GM11168 (cell line): ENCODE data around the gene TRIAP1.
"Not testable (repeated sequence)": the region's sequence is repeated elsewhere in the genome, so short reads cannot be mapped to it uniquely, and the experiment has no call there.

Experiments used
- in situ Hi-C: fragments of 300-500 bp; cut with MboI; formaldehyde crosslinking; loops from one replicate; pipeline ENCODE4 v1.12.0; 2022; ENCODE audit warnings: low sequenced_read_pairs; ENCODE audit not compliant: unreplicated experiment

Gene TRIAP1

GRCh38 chr12:120469450-120470149 lies 23.4 kb upstream of the TRIAP1 start, which contains the start of gene SRSF9:
Gene SRSF9 (minus strand): TSS chr12:120469748. CDS start chr12:120469609, 139 bp downstream.
- in situ Hi-C loops = no loop called here

GRCh38 chr12:120468821-120469449 lies 22.8 kb upstream of the TRIAP1 start:
- in situ Hi-C loops = no loop called here

- in situ Hi-C loops = no loop called here
These were observed 22.2 kb upstream of the TRIAP1 start for GRCh38 chr12:120468325-120468820.

- in situ Hi-C loops = no loop called here
These were observed 21.3 kb upstream of the TRIAP1 start for GRCh38 chr12:120467439-120467838.

- in situ Hi-C loops = no loop called here
These were observed 20.6 kb upstream of the TRIAP1 start for GRCh38 chr12:120466560-120467315.

GRCh38 chr12:120465756-120466155 lies 19.6 kb upstream of the TRIAP1 start:
- in situ Hi-C loops = no loop called here

- in situ Hi-C loops = no loop called here
These were observed 17.5 kb upstream of the TRIAP1 start for GRCh38 chr12:120463712-120464111.

- in situ Hi-C loops = no loop called here
These were observed 16.0 kb upstream of the TRIAP1 start for GRCh38 chr12:120462099-120462640.

GRCh38 chr12:120460157-120460556 lies 14.0 kb upstream of the TRIAP1 start:
- in situ Hi-C loops = no loop called here

GRCh38 chr12:120457133-120457532 lies 10.9 kb upstream of the TRIAP1 start:
- in situ Hi-C loops = no loop called here

- in situ Hi-C loops = no loop called here
These were observed 9.1 kb upstream of the TRIAP1 start for GRCh38 chr12:120455302-120455701.

GRCh38 chr12:120453977-120454376 lies 7.8 kb upstream of the TRIAP1 start:
- in situ Hi-C loops = no loop called here

- in situ Hi-C loops = no loop called here
These were observed 7.0 kb upstream of the TRIAP1 start for GRCh38 chr12:120453060-120453750.

- in situ Hi-C loops = not testable (repeated sequence)
These were observed 6.3 kb upstream of the TRIAP1 start for GRCh38 chr12:120452524-120452923.

- in situ Hi-C loops = no loop called here
These were observed 1.8 kb upstream of the TRIAP1 start for GRCh38 chr12:120447992-120448391.

- in situ Hi-C loops = not testable (repeated sequence)
These were observed 627 bp upstream of the TRIAP1 start for GRCh38 chr12:120446844-120447178.

GRCh38 chr12:120444676-120445075 lies 1.5 kb downstream of the TRIAP1 start:
- in situ Hi-C loops = no loop called here

- in situ Hi-C loops = loop anchor here (10.0 kb wide), 1 partner anchor 115 kb away; the partner anchor contains the start of gene PLA2G1B
These were observed 6.4 kb downstream of the TRIAP1 start for GRCh38 chr12:120439646-120440247.

- in situ Hi-C loops = loop anchor here (10.0 kb wide), 1 partner anchor 114 kb away; the partner anchor contains the start of gene PLA2G1B
These were observed 7.5 kb downstream of the TRIAP1 start for GRCh38 chr12:120438495-120439198.
